ENCODE data around the gene ITPA. TPM values are rescaled to one million over a fixed set of nuclear protein-coding genes. Genes with fewer than 3 reads are reported as not detected.

ITPA gene
- total RNA-seq, 1 experiment from 2014 or later: 77.3 TPM

DNA sequence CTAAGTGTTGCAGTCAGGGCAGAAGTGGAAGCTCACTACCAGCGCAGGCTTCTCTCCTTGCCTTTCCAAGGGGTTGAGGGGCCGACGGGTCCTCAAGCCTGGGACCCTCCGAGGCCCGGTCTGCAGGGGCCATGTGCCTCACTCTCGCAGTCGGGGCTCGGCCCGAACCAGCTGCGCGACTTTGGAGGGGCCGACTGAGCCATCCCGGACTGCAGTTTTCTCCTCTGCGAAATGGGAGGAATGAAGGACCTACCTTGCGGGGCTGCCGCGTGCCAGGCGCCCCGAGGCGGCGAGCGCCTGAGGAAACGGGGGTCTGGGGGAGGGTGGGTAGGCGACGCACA lies 41.6 kb upstream of the ITPA start:
- no peak overlapping the region for H3K4me2 ChIP-seq (ENCODE audit: low read length)

More for the DNA sequence above, 41.6 kb upstream of the ITPA start:
- BruUV-seq (replicated peaks): no TSS peak
- H3K9ac ChIP-seq (ENCODE audit: low read length): no peak overlapping the region
- H2AFZ ChIP-seq (ENCODE audit: low read depth, low read length, poor library complexity, severe bottlenecking): no peak overlapping the region
- ChIA-PET POLR2A (interaction anchor here (0.8 kb wide), 1 partner anchor 573 kb away, joined by 3 read pairs; no protein-coding TSS in a partner anchor), RAD21 (ENCODE audit: low non-redundant PET in 1 of 2, low total read pairs in 2 of 2, uncharacterized antibody in 2 of 2, unreplicated experiment in 2 of 2) (no interaction called here), CTCF (interaction anchor here (0.6 kb wide), 1 partner anchor 543 kb away, joined by 3 read pairs; no protein-coding TSS in a partner anchor)
- no peaks in the 10 kb centered on the region for H3K79me2 ChIP-seq (ENCODE audit: insufficient read depth, low read length)
- H3K27me3 ChIP-seq (ENCODE audit: insufficient read depth, low read length): no peaks in the 10 kb centered on the region
- H3K4me1 ChIP-seq (ENCODE audit: control insufficient read depth in 1 of 2, insufficient read depth in 2 of 2, low read length in 2 of 2): peaks cover 2 to 3% of the 10 kb centered on the region in 2 experiments; a peak in 1 of 4 replicates
- DNase-seq (ENCODE audit: low read depth, low spot score) (no peak), ATAC-seq (no peak)
- H4K20me1 ChIP-seq (ENCODE audit: insufficient read depth): no peaks in the 10 kb centered on the region
- no peak overlapping the region for H3K4me3 ChIP-seq (replicated peaks in 1 of 2; ENCODE audit: low read depth in 1 of 2, low read length in 2 of 2)
- intact Hi-C loops (cut with micrococcal nuclease): no loop called here
- H3K9me2 ChIP-seq (ENCODE audit: insufficient read depth): no peaks in the 10 kb centered on the region
- no peaks in the 10 kb centered on the region for H3K36me3 ChIP-seq (ENCODE audit: control insufficient read depth in 1 of 2, insufficient read depth in 2 of 2, low read length in 2 of 2)
- no peaks in the 10 kb centered on the region for H3K9me3 ChIP-seq (ENCODE audit: control insufficient read depth in 1 of 2, insufficient read depth in 1 of 2, low read depth in 1 of 2, low read length in 2 of 2)
- H3K27ac ChIP-seq (ENCODE audit: low read depth, low read length): no peak overlapping the region
- TF ChIP-seq SP1 (IDR thresholded peaks at IDR 0.05; ENCODE audit: low read depth) (no peak), YY1 (IDR thresholded peaks at IDR 0.05; ENCODE audit: extremely low read depth, insufficient replicate concordance, low read depth, low read length) (no peak), EZH2phosphoT487 (IDR thresholded peaks at IDR 0.05; ENCODE audit: borderline replicate concordance) (no peak), CBX3 (IDR thresholded peaks at IDR 0.05; ENCODE audit: low read depth) (no peak), RAD21 (IDR thresholded peaks at IDR 0.05; ENCODE audit: low read depth) (no peak), FOSL1 (IDR thresholded peaks at IDR 0.05; ENCODE audit: low read depth) (no peak), TCF7L2 (IDR thresholded peaks at IDR 0.05; ENCODE audit: borderline replicate concordance, extremely low read depth, insufficient read depth, insufficient read length) (no peak), ZNF274 (IDR thresholded peaks at IDR 0.05; ENCODE audit: low read depth, low read length) (no peak), CEBPB (IDR thresholded peaks at IDR 0.05; ENCODE audit: low read depth) (no peak), EZH2 (IDR thresholded peaks at IDR 0.05) (no peak), SIN3A (IDR thresholded peaks at IDR 0.05; ENCODE audit: low read depth) (no peak), SRF (IDR thresholded peaks at IDR 0.05; ENCODE audit: low read depth) (no peak), JUND (IDR thresholded peaks at IDR 0.05) (no peak), POLR2AphosphoS5 (IDR thresholded peaks at IDR 0.05; ENCODE audit: low read depth, low read length) (no peak), ELF1 (IDR thresholded peaks at IDR 0.05; ENCODE audit: borderline replicate concordance, low read depth) (no peak)
- TF ChIP-seq, protein P1, sequence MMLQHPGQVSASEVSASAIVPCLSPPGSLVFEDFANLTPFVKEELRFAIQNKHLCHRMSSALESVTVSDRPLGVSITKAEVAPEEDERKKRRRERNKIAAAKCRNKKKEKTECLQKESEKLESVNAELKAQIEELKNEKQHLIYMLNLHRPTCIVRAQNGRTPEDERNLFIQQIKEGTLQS (IDR thresholded peaks at IDR 0.05): no peak
- TF ChIP-seq, protein P2, sequence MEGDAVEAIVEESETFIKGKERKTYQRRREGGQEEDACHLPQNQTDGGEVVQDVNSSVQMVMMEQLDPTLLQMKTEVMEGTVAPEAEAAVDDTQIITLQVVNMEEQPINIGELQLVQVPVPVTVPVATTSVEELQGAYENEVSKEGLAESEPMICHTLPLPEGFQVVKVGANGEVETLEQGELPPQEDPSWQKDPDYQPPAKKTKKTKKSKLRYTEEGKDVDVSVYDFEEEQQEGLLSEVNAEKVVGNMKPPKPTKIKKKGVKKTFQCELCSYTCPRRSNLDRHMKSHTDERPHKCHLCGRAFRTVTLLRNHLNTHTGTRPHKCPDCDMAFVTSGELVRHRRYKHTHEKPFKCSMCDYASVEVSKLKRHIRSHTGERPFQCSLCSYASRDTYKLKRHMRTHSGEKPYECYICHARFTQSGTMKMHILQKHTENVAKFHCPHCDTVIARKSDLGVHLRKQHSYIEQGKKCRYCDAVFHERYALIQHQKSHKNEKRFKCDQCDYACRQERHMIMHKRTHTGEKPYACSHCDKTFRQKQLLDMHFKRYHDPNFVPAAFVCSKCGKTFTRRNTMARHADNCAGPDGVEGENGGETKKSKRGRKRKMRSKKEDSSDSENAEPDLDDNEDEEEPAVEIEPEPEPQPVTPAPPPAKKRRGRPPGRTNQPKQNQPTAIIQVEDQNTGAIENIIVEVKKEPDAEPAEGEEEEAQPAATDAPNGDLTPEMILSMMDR (IDR thresholded peaks at IDR 0.05 in 2 of 3, conservative IDR thresholded peaks at IDR 0.05 in 1 of 3; ENCODE audit: borderline replicate concordance in 1 of 3, insufficient read depth in 1 of 3, low read depth in 2 of 3, low read length in 2 of 3): no peak
- TF ChIP-seq, protein P3, sequence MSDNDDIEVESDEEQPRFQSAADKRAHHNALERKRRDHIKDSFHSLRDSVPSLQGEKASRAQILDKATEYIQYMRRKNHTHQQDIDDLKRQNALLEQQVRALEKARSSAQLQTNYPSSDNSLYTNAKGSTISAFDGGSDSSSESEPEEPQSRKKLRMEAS (IDR thresholded peaks at IDR 0.05): no peak
- TF ChIP-seq, protein P4, sequence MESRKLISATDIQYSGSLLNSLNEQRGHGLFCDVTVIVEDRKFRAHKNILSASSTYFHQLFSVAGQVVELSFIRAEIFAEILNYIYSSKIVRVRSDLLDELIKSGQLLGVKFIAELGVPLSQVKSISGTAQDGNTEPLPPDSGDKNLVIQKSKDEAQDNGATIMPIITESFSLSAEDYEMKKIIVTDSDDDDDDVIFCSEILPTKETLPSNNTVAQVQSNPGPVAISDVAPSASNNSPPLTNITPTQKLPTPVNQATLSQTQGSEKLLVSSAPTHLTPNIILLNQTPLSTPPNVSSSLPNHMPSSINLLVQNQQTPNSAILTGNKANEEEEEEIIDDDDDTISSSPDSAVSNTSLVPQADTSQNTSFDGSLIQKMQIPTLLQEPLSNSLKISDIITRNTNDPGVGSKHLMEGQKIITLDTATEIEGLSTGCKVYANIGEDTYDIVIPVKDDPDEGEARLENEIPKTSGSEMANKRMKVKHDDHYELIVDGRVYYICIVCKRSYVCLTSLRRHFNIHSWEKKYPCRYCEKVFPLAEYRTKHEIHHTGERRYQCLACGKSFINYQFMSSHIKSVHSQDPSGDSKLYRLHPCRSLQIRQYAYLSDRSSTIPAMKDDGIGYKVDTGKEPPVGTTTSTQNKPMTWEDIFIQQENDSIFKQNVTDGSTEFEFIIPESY (IDR thresholded peaks at IDR 0.05; ENCODE audit: extremely low read depth, insufficient replicate concordance, low read length): no peak
- TF ChIP-seq, protein P5, sequence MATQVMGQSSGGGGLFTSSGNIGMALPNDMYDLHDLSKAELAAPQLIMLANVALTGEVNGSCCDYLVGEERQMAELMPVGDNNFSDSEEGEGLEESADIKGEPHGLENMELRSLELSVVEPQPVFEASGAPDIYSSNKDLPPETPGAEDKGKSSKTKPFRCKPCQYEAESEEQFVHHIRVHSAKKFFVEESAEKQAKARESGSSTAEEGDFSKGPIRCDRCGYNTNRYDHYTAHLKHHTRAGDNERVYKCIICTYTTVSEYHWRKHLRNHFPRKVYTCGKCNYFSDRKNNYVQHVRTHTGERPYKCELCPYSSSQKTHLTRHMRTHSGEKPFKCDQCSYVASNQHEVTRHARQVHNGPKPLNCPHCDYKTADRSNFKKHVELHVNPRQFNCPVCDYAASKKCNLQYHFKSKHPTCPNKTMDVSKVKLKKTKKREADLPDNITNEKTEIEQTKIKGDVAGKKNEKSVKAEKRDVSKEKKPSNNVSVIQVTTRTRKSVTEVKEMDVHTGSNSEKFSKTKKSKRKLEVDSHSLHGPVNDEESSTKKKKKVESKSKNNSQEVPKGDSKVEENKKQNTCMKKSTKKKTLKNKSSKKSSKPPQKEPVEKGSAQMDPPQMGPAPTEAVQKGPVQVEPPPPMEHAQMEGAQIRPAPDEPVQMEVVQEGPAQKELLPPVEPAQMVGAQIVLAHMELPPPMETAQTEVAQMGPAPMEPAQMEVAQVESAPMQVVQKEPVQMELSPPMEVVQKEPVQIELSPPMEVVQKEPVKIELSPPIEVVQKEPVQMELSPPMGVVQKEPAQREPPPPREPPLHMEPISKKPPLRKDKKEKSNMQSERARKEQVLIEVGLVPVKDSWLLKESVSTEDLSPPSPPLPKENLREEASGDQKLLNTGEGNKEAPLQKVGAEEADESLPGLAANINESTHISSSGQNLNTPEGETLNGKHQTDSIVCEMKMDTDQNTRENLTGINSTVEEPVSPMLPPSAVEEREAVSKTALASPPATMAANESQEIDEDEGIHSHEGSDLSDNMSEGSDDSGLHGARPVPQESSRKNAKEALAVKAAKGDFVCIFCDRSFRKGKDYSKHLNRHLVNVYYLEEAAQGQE (IDR thresholded peaks at IDR 0.05; ENCODE audit: low read depth): no peak

All from HCT116 (cell line).